Measurements from ENCODE around the gene IL3RA.
"Not testable (repeated sequence)": the region's sequence is repeated elsewhere in the genome, so short reads cannot be mapped to it uniquely, and the experiment has no call there.

The IL3RA gene

DNA sequence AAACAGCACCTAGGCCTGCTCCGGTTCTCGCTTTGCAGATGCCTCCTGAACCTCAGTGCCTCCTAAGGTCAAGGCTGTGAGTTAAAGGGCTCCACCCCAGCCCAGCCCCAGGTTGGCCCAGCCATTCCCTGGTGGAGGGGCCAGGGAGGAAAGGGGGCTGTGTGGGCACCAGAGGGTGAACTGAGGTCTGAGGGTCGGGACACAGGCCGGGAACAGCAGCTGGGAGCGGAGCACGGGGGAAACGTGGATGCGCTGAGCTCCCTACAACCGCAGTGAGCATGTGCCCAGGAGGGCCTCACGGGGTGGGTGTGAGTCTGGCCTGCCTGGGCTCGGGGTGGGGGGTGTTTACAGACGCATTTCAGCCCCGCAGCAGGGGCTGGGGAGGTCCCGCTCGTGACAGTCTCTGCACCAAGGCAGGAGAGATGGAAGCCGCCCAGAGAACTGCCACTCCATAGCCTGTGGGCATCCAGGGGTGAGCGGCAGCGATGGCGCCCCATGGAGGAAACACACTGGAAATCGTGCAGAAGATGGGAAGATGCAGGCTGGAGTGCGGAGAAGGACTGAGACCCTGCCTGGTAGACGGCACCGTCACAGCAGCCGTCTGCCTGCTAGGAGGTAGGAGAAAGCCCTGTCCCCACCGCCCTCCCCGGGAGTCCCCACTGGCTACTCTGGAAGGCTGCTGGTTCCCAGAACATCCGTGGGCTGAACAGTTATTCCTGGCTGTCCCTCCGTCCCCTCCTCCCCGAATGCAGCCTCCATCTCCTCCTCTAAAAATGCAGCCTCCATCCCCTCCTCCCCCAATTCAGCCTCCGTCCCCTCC lies 65.2 kb downstream of the IL3RA start:
- no peak overlapping the region for H3K27ac ChIP-seq (ENCODE audit: low read depth, low read length)
- H3K9me3 ChIP-seq (ENCODE audit: control insufficient read depth, insufficient read depth, low read length) = no peaks in the 10 kb centered on the region
- H3K27me3 ChIP-seq (ENCODE audit: control insufficient read depth, insufficient read depth, low read length) = no peaks in the 10 kb centered on the region
- H3K9ac ChIP-seq (ENCODE audit: low read depth, low read length) = no peak overlapping the region
- H3K4me3 ChIP-seq (ENCODE audit: low read depth, low read length) = no peak overlapping the region
- H3K36me3 ChIP-seq (ENCODE audit: control insufficient read depth, insufficient read depth, low read length) = peaks cover 72% of the 10 kb centered on the region
- H3K4me1 ChIP-seq (ENCODE audit: control insufficient read depth, insufficient read depth, low read length) = no peaks in the 10 kb centered on the region

DNA sequence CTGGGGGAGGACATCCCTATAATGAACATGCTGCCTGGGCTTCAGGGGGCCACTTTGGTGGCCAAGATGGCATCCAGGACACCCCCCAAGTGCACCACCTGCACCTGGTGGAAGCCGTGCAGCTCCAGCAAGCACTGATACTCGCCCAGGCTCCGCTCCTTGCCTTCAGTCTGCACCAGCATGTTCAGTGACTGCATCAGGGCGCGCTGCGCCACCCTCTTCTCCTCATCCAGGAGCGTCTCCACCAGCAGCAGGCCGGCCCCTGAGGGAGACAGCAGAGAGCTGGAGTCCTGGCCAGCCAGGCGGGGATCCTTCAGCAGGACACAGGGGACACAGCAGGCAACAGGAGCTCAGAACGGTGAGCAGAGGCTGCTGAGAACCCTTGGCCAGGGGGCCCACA lies 66.6 kb downstream of the IL3RA start:
- H3K4me1 ChIP-seq (ENCODE audit: control insufficient read depth, insufficient read depth, low read length) = no peaks in the 10 kb centered on the region
- no peak overlapping the region for H3K27ac ChIP-seq (ENCODE audit: low read depth, low read length)
- H3K27me3 ChIP-seq (ENCODE audit: control insufficient read depth, insufficient read depth, low read length) = no peaks in the 10 kb centered on the region
- H3K4me3 ChIP-seq (ENCODE audit: low read depth, low read length) = no peak overlapping the region
- no peaks in the 10 kb centered on the region for H3K9me3 ChIP-seq (ENCODE audit: control insufficient read depth, insufficient read depth, low read length)
- H3K36me3 ChIP-seq (ENCODE audit: control insufficient read depth, insufficient read depth, low read length) = peaks cover 77% of the 10 kb centered on the region
- no peak overlapping the region for H3K9ac ChIP-seq (ENCODE audit: low read depth, low read length)

DNA sequence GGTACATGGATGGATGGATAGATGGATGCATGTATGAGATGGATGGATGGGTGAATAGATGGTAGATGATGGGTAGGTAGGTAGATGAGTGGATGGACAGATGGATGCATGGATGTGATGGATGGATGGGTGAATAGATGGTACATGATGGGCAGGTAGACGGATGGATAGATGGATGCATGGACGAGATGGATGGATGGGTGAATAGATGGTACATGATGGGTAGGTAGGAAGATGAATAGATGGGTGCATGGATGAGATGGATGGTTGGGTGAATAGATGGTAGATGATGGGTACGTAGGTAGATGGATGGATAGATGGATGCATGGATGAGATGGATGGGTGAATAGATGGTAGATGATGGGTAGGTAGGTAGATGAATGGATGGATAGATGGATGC lies 67.3 kb downstream of the IL3RA start:
- H3K4me1 ChIP-seq (ENCODE audit: control insufficient read depth, insufficient read depth, low read length); H3K9me3 ChIP-seq (ENCODE audit: control insufficient read depth, insufficient read depth, low read length); H3K27me3 ChIP-seq (ENCODE audit: control insufficient read depth, insufficient read depth, low read length); H3K4me3 ChIP-seq (ENCODE audit: low read depth, low read length); H3K27ac ChIP-seq (ENCODE audit: low read depth, low read length); H3K9ac ChIP-seq (ENCODE audit: low read depth, low read length): not testable (repeated sequence)
- H3K36me3 ChIP-seq (ENCODE audit: control insufficient read depth, insufficient read depth, low read length) = peaks cover 71% of the 10 kb centered on the region

- H3K27me3 ChIP-seq (ENCODE audit: control insufficient read depth, insufficient read depth, low read length); H3K4me3 ChIP-seq (ENCODE audit: low read depth, low read length); H3K27ac ChIP-seq (ENCODE audit: low read depth, low read length); H3K9me3 ChIP-seq (ENCODE audit: control insufficient read depth, insufficient read depth, low read length); H3K9ac ChIP-seq (ENCODE audit: low read depth, low read length); H3K4me1 ChIP-seq (ENCODE audit: control insufficient read depth, insufficient read depth, low read length): not testable (repeated sequence)
- H3K36me3 ChIP-seq (ENCODE audit: control insufficient read depth, insufficient read depth, low read length) = peaks cover 62% of the 10 kb centered on the region
Observed at GRCh38 chrX:1405769-1406168, 69.2 kb downstream of the IL3RA start.

DNA sequence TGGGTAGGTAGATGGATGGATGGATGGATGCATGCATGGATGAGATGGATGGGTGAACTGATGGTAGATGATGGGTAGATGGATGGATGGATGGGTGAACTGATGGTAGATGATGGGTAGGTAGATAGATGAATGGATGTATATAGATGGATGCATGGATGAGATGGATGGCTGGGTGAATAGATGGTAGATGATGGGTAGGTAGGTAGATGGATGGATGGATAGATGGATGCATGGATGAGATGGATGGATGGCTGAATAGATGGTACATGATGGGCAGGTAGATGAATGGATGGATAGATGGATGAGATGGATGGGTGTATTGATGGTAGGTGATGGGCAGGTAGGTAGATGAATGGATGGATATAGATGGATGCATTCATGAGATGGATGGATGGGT lies 70.5 kb downstream of the IL3RA start:
- Histone ChIP-seq H3K36me3 (ENCODE audit: control insufficient read depth, insufficient read depth, low read length) (peaks cover 62% of the 10 kb centered on the region), H3K4me3 (ENCODE audit: low read depth, low read length) (no peak overlapping the region), H3K27ac (ENCODE audit: low read depth, low read length) (no peak overlapping the region), H3K9me3 (ENCODE audit: control insufficient read depth, insufficient read depth, low read length) (no peaks in the 10 kb centered on the region), H3K4me1 (ENCODE audit: control insufficient read depth, insufficient read depth, low read length) (no peaks in the 10 kb centered on the region), H3K9ac (ENCODE audit: low read depth, low read length) (no peak overlapping the region), H3K27me3 (ENCODE audit: control insufficient read depth, insufficient read depth, low read length) (no peaks in the 10 kb centered on the region)

DNA sequence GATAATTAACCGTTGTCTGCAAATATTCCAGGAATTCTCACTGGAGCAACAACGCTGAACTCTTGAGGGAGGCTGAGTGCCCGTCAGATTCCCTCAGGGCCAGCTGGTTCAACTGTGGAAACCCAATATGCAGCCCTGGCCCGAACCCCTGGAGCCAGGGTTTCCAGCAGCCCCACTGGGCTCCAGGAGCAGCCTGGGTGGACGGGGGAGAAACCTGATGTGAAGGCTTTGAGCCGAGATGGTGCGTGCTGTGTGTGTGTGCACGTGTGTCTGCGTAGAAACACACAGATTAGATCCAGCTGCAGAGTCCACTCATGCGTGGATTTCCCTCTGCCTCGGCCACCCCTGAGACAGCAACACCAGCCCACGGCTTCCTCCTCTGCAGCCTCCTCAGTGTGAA lies 74.7 kb downstream of the IL3RA start:
- Histone ChIP-seq H3K4me3 (ENCODE audit: low read depth, low read length) (no peak overlapping the region), H3K9ac (ENCODE audit: low read depth, low read length) (no peak overlapping the region), H3K27ac (ENCODE audit: low read depth, low read length) (no peak overlapping the region), H3K27me3 (ENCODE audit: control insufficient read depth, insufficient read depth, low read length) (no peaks in the 10 kb centered on the region), H3K4me1 (ENCODE audit: control insufficient read depth, insufficient read depth, low read length) (no peaks in the 10 kb centered on the region), H3K9me3 (ENCODE audit: control insufficient read depth, insufficient read depth, low read length) (no peaks in the 10 kb centered on the region), H3K36me3 (ENCODE audit: control insufficient read depth, insufficient read depth, low read length) (peaks cover 56% of the 10 kb centered on the region)

DNA sequence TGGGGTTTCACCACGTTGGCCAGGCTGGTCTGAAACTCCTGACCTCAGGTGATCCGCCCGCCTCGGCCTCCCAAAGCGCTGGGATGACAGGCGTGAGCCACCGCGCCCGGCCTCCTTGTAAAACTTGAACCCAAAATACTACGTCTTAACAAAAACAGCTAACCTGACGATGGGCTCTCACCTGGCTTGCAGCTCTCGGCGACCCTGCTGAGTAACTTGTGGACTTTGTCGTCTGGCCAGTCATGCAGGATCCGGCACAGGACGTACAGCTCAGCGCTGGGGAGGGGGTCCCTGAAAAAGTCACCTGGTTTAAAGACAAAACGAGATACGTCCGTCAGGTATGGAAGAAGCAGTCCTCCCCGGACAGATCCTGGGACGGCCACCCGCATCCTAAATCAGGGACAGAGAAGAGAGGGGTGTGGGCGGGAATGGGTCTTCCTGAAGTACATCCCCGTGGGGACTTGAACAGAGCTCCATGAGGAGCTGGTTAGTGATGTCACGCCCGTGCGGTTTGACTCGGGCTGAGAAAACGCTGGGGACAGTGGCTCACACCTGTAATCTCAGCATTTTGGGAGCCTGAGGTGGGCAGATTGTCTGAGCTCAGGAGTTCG lies 76.1 kb downstream of the IL3RA start:
- Histone ChIP-seq H3K9ac (ENCODE audit: low read depth, low read length) (no peak overlapping the region), H3K4me3 (ENCODE audit: low read depth, low read length) (no peak overlapping the region), H3K27me3 (ENCODE audit: control insufficient read depth, insufficient read depth, low read length) (no peaks in the 10 kb centered on the region), H3K36me3 (ENCODE audit: control insufficient read depth, insufficient read depth, low read length) (peaks cover 56% of the 10 kb centered on the region), H3K27ac (ENCODE audit: low read depth, low read length) (no peak overlapping the region), H3K4me1 (ENCODE audit: control insufficient read depth, insufficient read depth, low read length) (no peaks in the 10 kb centered on the region), H3K9me3 (ENCODE audit: control insufficient read depth, insufficient read depth, low read length) (no peaks in the 10 kb centered on the region)

DNA sequence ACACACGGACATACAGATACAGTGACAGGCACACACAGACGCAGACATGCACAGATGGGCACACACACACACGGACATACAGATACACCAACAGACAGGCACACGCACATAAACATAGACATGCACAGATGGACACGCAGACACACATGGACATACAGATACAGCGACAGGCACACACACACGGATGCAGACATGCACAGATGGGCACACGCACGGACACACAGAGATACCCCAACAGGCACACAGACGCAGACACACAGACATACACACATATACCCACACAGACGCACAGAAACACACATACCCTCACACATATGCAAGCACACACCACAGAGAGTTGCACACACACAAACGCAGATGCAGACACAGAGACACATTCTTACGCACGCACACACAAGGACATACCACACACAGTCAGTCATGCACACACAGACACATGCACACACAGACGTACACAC lies 79.8 kb downstream of the IL3RA start:
- no peak overlapping the region for H3K4me3 ChIP-seq (ENCODE audit: low read depth, low read length)
- no peaks in the 10 kb centered on the region for H3K27me3 ChIP-seq (ENCODE audit: control insufficient read depth, insufficient read depth, low read length)
- H3K9ac ChIP-seq (ENCODE audit: low read depth, low read length) = no peak overlapping the region
- no peaks in the 10 kb centered on the region for H3K9me3 ChIP-seq (ENCODE audit: control insufficient read depth, insufficient read depth, low read length)
- H3K36me3 ChIP-seq (ENCODE audit: control insufficient read depth, insufficient read depth, low read length) = peaks cover 65% of the 10 kb centered on the region
- no peak overlapping the region for H3K27ac ChIP-seq (ENCODE audit: low read depth, low read length)
- no peaks in the 10 kb centered on the region for H3K4me1 ChIP-seq (ENCODE audit: control insufficient read depth, insufficient read depth, low read length)

GRCh38 chrX:1416965-1417760 lies 80.6 kb downstream of the IL3RA start:
- Histone ChIP-seq H3K4me1 (ENCODE audit: control insufficient read depth, insufficient read depth, low read length) (no peaks in the 10 kb centered on the region), H3K9me3 (ENCODE audit: control insufficient read depth, insufficient read depth, low read length) (0 out of 2 replicates have a peak, but pooled peaks cover 6% of the 10 kb centered on the region), H3K27ac (ENCODE audit: low read depth, low read length) (no peak overlapping the region), H3K4me3 (ENCODE audit: low read depth, low read length) (no peak overlapping the region), H3K27me3 (ENCODE audit: control insufficient read depth, insufficient read depth, low read length) (no peaks in the 10 kb centered on the region), H3K9ac (ENCODE audit: low read depth, low read length) (no peak overlapping the region), H3K36me3 (ENCODE audit: control insufficient read depth, insufficient read depth, low read length) (peaks cover 67% of the 10 kb centered on the region)

GRCh38 chrX:1417921-1418771 lies 81.6 kb downstream of the IL3RA start:
- Histone ChIP-seq H3K4me3 (ENCODE audit: low read depth, low read length) (no peak overlapping the region), H3K4me1 (ENCODE audit: control insufficient read depth, insufficient read depth, low read length) (no peaks in the 10 kb centered on the region), H3K27me3 (ENCODE audit: control insufficient read depth, insufficient read depth, low read length) (no peaks in the 10 kb centered on the region), H3K9me3 (ENCODE audit: control insufficient read depth, insufficient read depth, low read length) (0 out of 2 replicates have a peak, but pooled peaks cover 13% of the 10 kb centered on the region), H3K27ac (ENCODE audit: low read depth, low read length) (no peak overlapping the region), H3K36me3 (ENCODE audit: control insufficient read depth, insufficient read depth, low read length) (peaks cover 67% of the 10 kb centered on the region), H3K9ac (ENCODE audit: low read depth, low read length) (no peak overlapping the region)

Measured in HUES48 (cell line).